Urinary bladder (tissue), 4 donors: ENCODE data around the gene STRBP. TPM values are rescaled to one million over a fixed set of nuclear protein-coding genes. Genes with fewer than 3 reads are reported as not detected.
"Not testable (repeated sequence)": the region's sequence is repeated elsewhere in the genome, so short reads cannot be mapped to it uniquely, and the experiment has no call there.

Experiments used
- DNase-seq: peaks from one replicate; pipeline ENCODE4 v3.0.0-alpha.2; 2015; ENCODE audit errors: extremely low spot score
- H3K27ac ChIP-seq: one replicate; pipeline ENCODE4 v1.5.1; 2013; ENCODE audit warnings: low read depth, mild to moderate bottlenecking, moderate library complexity
- H3K36me3 ChIP-seq: one replicate; pipeline ENCODE4 v1.6.1; 2013; ENCODE audit warnings: mild to moderate bottlenecking, moderate library complexity; ENCODE audit not compliant: insufficient read depth
- H3K4me1 ChIP-seq: one replicate; pipeline ENCODE4 v1.6.1; 2013; ENCODE audit warnings: mild to moderate bottlenecking, moderate library complexity; ENCODE audit not compliant: insufficient read depth
- H3K4me3 ChIP-seq: one replicate; pipeline ENCODE4 v1.5.1; 2013; ENCODE audit warnings: low read depth, low read length
- WGBS: extraction: QIAGEN DNeasy Blood & Tissue Kit; methylation state at CpG from one replicate; pipeline ENCODE4 v1.1.7; 2013; 5-methylcytosine and 5-hydroxymethylcytosine counted together
- polyA plus RNA-seq: library from polyadenylated mRNA; stranded (reverse); fragments of 200-250 nt; gene quantifications from one replicate; pipeline ENCODE4 v1.2.3, GENCODE V29; 2013
- total RNA-seq: library from RNA; depleted of rRNA; stranded (reverse); fragments of >200 nt; gene quantifications from one replicate; pipeline ENCODE4 v1.2.3, GENCODE V29; 2014
- donor health status: healthy with polysubstance abuse.
- donor health status: healthy.

Gene STRBP
- total and polyA plus RNA-seq, 2 donors: 6.8 to 17.1 TPM

GRCh38 chr9:123251324-123251723 is 17.1 kb downstream of the STRBP start:
- Histone ChIP-seq H3K4me3 (no peak overlapping the region), H3K36me3 (no peaks in the 10 kb centered on the region), H3K27ac (no peak overlapping the region), H3K4me1 (no peaks in the 10 kb centered on the region)
- DNase-seq: no peak
- 92% methylated on average over 1 of the region's 1 CpG for WGBS

GRCh38 chr9:123250504-123250903 is 17.9 kb downstream of the STRBP start:
- DNase-seq: no peak
- H3K4me1 ChIP-seq: no peaks in the 10 kb centered on the region
- no peak overlapping the region for H3K4me3 ChIP-seq
- 95% methylated on average over 1 of the region's 1 CpG for WGBS
- no peaks in the 10 kb centered on the region for H3K36me3 ChIP-seq
- H3K27ac ChIP-seq: no peak overlapping the region

- not testable (repeated sequence) for DNase-seq
- 95% methylated on average over 4 of the region's 4 CpGs for WGBS
These were observed 19.2 kb downstream of the STRBP start for GRCh38 chr9:123249162-123249561.

GRCh38 chr9:123248630-123249029 is 19.8 kb downstream of the STRBP start:
- WGBS: 48% methylated on average over 2 of the region's 2 CpGs
- H3K4me3 ChIP-seq: no peak overlapping the region
- no peak for DNase-seq
- no peak overlapping the region for H3K27ac ChIP-seq
- H3K36me3 ChIP-seq: no peaks in the 10 kb centered on the region
- H3K4me1 ChIP-seq: no peaks in the 10 kb centered on the region

More at GRCh38 chr9:123249162-123249561, 19.2 kb downstream of the STRBP start:
- H3K27ac ChIP-seq, H3K4me1 ChIP-seq, H3K4me3 ChIP-seq, H3K36me3 ChIP-seq: not testable (repeated sequence)

- Histone ChIP-seq H3K27ac (no peak overlapping the region), H3K36me3 (no peaks in the 10 kb centered on the region), H3K4me1 (no peaks in the 10 kb centered on the region), H3K4me3 (no peak overlapping the region)
- no peak for DNase-seq
These were observed 21.9 kb downstream of the STRBP start for GRCh38 chr9:123246534-123246933.

- 93% methylated on average over 1 of the region's 1 CpG for WGBS
- H3K36me3 ChIP-seq: no peaks in the 10 kb centered on the region
- H3K27ac ChIP-seq: no peak overlapping the region
- H3K4me1 ChIP-seq: no peaks in the 10 kb centered on the region
- H3K4me3 ChIP-seq: no peak overlapping the region
- DNase-seq: no peak
These were observed 28.7 kb downstream of the STRBP start for GRCh38 chr9:123239726-123240125.

- 83% methylated on average over 3 of the region's 3 CpGs for WGBS
- no peak overlapping the region for H3K27ac ChIP-seq
- H3K4me1 ChIP-seq: no peaks in the 10 kb centered on the region
- no peaks in the 10 kb centered on the region for H3K36me3 ChIP-seq
- H3K4me3 ChIP-seq: no peak overlapping the region
- DNase-seq: no peak
These were observed 30.0 kb downstream of the STRBP start for GRCh38 chr9:123238365-123238764.

GRCh38 chr9:123237220-123237619 is 31.2 kb downstream of the STRBP start:
- H3K36me3 ChIP-seq: no peaks in the 10 kb centered on the region
- no peak overlapping the region for H3K4me3 ChIP-seq
- H3K4me1 ChIP-seq: no peaks in the 10 kb centered on the region
- 91% methylated on average over 2 of the region's 2 CpGs for WGBS
- no peak overlapping the region for H3K27ac ChIP-seq
- no peak for DNase-seq

- no peak for DNase-seq
- H3K4me1 ChIP-seq: no peaks in the 10 kb centered on the region
- WGBS: 97% methylated on average over 1 of the region's 1 CpG
These were observed 32.9 kb downstream of the STRBP start for GRCh38 chr9:123235448-123235847.

GRCh38 chr9:123234853-123235252 is 33.5 kb downstream of the STRBP start:
- Histone ChIP-seq H3K4me1 (no peaks in the 10 kb centered on the region), H3K36me3 (no peaks in the 10 kb centered on the region), H3K27ac (no peak overlapping the region), H3K4me3 (no peak overlapping the region)
- DNase-seq: no peak
- WGBS: 98% methylated on average over 3 of the region's 3 CpGs

More at GRCh38 chr9:123235448-123235847, 32.9 kb downstream of the STRBP start:
- H3K4me3 ChIP-seq: no peak overlapping the region
- no peaks in the 10 kb centered on the region for H3K36me3 ChIP-seq
- H3K27ac ChIP-seq: no peak overlapping the region

GRCh38 chr9:123232332-123232731 is 36.1 kb downstream of the STRBP start:
- H3K4me3 ChIP-seq: no peak overlapping the region
- no peaks in the 10 kb centered on the region for H3K36me3 ChIP-seq
- no peaks in the 10 kb centered on the region for H3K4me1 ChIP-seq
- no peak for DNase-seq
- no peak overlapping the region for H3K27ac ChIP-seq
- WGBS: 93% methylated on average over 3 of the region's 3 CpGs

- Histone ChIP-seq H3K4me3 (no peak overlapping the region), H3K4me1 (no peaks in the 10 kb centered on the region), H3K36me3 (no peaks in the 10 kb centered on the region), H3K27ac (no peak overlapping the region)
- no peak for DNase-seq
- WGBS: 84% methylated on average over 1 of the region's 1 CpG
These were observed 37.0 kb downstream of the STRBP start for GRCh38 chr9:123231421-123231820.

- no peak for DNase-seq
- 82% methylated on average over 4 of the region's 4 CpGs for WGBS
- H3K27ac ChIP-seq: no peak overlapping the region
- H3K4me1 ChIP-seq: no peaks in the 10 kb centered on the region
- no peaks in the 10 kb centered on the region for H3K36me3 ChIP-seq
- no peak overlapping the region for H3K4me3 ChIP-seq
These were observed 39.4 kb downstream of the STRBP start for GRCh38 chr9:123228967-123229366.

GRCh38 chr9:123225995-123226394 is 42.4 kb downstream of the STRBP start:
- no peak overlapping the region for H3K4me3 ChIP-seq

GRCh38 chr9:123225374-123225813 is 43.0 kb downstream of the STRBP start:
- Histone ChIP-seq H3K27ac (no peak overlapping the region), H3K4me1 (no peaks in the 10 kb centered on the region), H3K4me3 (no peak overlapping the region), H3K36me3 (no peaks in the 10 kb centered on the region)
- WGBS: 41% methylated on average over 4 of the region's 4 CpGs
- no peak for DNase-seq

More at GRCh38 chr9:123225995-123226394, 42.4 kb downstream of the STRBP start:
- Histone ChIP-seq H3K27ac (no peak overlapping the region), H3K4me1 (no peaks in the 10 kb centered on the region), H3K36me3 (no peaks in the 10 kb centered on the region)
- WGBS: 88% methylated on average over 4 of the region's 4 CpGs
- DNase-seq: no peak
